OCI-LY7 (cell line): Measurements from ENCODE around the gene OAS3.

Experiments used
- CTCF ChIP-seq: fragments of 200-600 bp; sonication (generic); conservative IDR thresholded peaks from 2 replicates; pipeline ENCODE4 v1.5.1; 2014; ENCODE audit warnings: mild to moderate bottlenecking, antibody characterized with exemption, low read length, moderate library complexity, mixed read lengths
- EZH2phosphoT487 ChIP-seq: fragments of 200-600 bp; sonication (generic); IDR thresholded peaks from 2 replicates; pipeline ENCODE4 v1.6.1; 2018; ENCODE audit warnings: low read depth, borderline replicate concordance, mild to moderate bottlenecking, mixed run types, antibody characterized with exemption, low read length, moderate library complexity, mixed read lengths

GRCh38 chr12:112963227-112963861 is 25.1 kb downstream of the OAS3 start:
- TF ChIP-seq CTCF: no peak
- no peak for TF ChIP-seq EZH2phosphoT487
